Measurements from ENCODE around the gene SPTBN1. TPM values are rescaled to one million over a fixed set of nuclear protein-coding genes. Genes with fewer than 3 reads are reported as not detected.

Gene SPTBN1
- total and polyA plus RNA-seq, 2 of the 13 experiments (the other 11 are each of a cell fraction or from before 2014, with no cell fraction given) = 123 to 299 TPM

GRCh38 chr2:54618646-54619565 lies 162.8 kb downstream of the SPTBN1 start (continued):
- TF ChIP-seq DMTF1 (CRISPR knock-in tag; IDR thresholded peaks at IDR 0.05) = no peak
- peak; percentile 43; the same call in 1 of the 2 replicates for TF ChIP-seq RNF219 (CRISPR knock-in tag; IDR thresholded peaks at IDR 0.05)
- no peak; the same call in 1 of the 2 replicates for TF ChIP-seq SSRP1 (CRISPR knock-in tag; IDR thresholded peaks at IDR 0.05)
- no peak for TF ChIP-seq RELA (CRISPR knock-in tag; IDR thresholded peaks at IDR 0.05)
- TF ChIP-seq KMT2A (CRISPR knock-in tag; IDR thresholded peaks at IDR 0.05) = no peak
- no peak for TF ChIP-seq ZNF737 (CRISPR knock-in tag; IDR thresholded peaks at IDR 0.05; ENCODE audit: borderline replicate concordance)
- TF ChIP-seq ZNF383 (CRISPR knock-in tag; IDR thresholded peaks at IDR 0.05; ENCODE audit: borderline replicate concordance) = no peak
- TF ChIP-seq PRDM4 (CRISPR knock-in tag; IDR thresholded peaks at IDR 0.05; ENCODE audit: borderline replicate concordance) = no peak
- no peak for TF ChIP-seq FUBP1 (CRISPR knock-in tag; IDR thresholded peaks at IDR 0.05; ENCODE audit: borderline replicate concordance)
- no peak for TF ChIP-seq ZNF430 (CRISPR knock-in tag; IDR thresholded peaks at IDR 0.05)
- TF ChIP-seq ISL2 (CRISPR knock-in tag; IDR thresholded peaks at IDR 0.05) = peak; percentile 93
- no peak for TF ChIP-seq ZNF484 (CRISPR knock-in tag; IDR thresholded peaks at IDR 0.05; ENCODE audit: borderline replicate concordance, low read depth)
- 0 out of 2 replicates have a peak, but pooled peaks have one; percentile 22 for TF ChIP-seq ZNF775 (CRISPR knock-in tag; IDR thresholded peaks at IDR 0.05; ENCODE audit: borderline replicate concordance)
- TF ChIP-seq ZNF143 (CRISPR knock-in tag; IDR thresholded peaks at IDR 0.05) = no peak
- TF ChIP-seq U2AF2 (IDR thresholded peaks at IDR 0.05; ENCODE audit: low read depth, low read length) = no peak
- no peak for TF ChIP-seq ZNF816 (CRISPR knock-in tag; IDR thresholded peaks at IDR 0.05; ENCODE audit: borderline replicate concordance)
- TF ChIP-seq RAD51 (IDR thresholded peaks at IDR 0.05; ENCODE audit: borderline replicate concordance) = no peak
- TF ChIP-seq PHF8 (CRISPR knock-in tag; IDR thresholded peaks at IDR 0.05) = no peak
- TF ChIP-seq SRSF1 (optimal IDR thresholded peaks at IDR 0.05; ENCODE audit: low read depth, low read length) = no peak
- TF ChIP-seq ZNF343 (CRISPR knock-in tag; IDR thresholded peaks at IDR 0.05) = no peak
